ENCODE measurements around the gene ERCC8.

ERCC8 gene

DNA sequence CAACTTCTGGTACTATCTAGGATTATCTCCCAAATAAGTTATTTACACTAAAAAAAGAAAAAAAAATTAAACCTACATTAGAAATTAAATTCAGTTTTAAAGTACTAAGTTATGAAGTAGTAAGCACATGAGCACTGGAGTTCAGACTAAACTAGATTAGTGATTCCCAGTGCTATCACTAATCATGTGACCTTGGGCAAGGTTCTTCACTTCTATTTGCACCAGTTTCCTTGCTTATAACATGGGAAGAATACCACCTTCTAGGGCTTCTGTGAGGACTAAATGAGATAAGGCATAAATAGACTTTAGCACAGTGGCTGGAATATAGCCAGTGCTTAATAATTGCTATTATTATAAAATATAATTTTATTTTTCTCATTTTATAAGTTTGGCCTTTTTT lies 111.3 kb downstream of the ERCC8 start:
- DNase-seq, result no peak

GRCh38 chr5:60830581-60831127 lies 114.2 kb downstream of the ERCC8 start:
- no peak for DNase-seq

GRCh38 chr5:60829490-60830266 lies 115.2 kb downstream of the ERCC8 start:
- peak; percentile 11 for DNase-seq

- no peak for DNase-seq
These were observed 117.7 kb downstream of the ERCC8 start for GRCh38 chr5:60827201-60827600.

DNA sequence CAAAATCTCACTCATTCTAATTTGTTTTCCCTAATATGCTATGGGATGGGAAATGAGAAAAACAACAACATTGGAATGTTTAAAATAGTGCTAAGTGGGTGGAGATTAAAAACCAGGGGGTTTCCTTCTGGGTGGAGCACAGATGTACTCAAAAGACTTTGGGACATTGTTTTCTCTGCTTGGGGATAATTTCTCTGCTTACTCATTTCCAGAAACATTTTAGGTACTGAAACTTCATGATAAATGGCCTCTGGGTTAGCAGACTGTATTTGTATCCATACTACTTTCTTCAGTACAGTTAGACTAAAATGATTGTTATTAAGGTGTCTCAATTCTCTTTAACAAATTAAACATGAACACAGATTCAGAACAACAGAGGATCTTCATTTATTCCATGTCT lies 118.2 kb downstream of the ERCC8 start:
- no peak for DNase-seq
